DND-41 (cell line): ENCODE results near the gene FXYD3.
A peak's percentile ranks its signal among the peaks of the same experiment; 100 is the strongest.

Source experiments
- ATAC-seq: fragments of 200-7000 bp; cut with Tn5 transposase; 3 replicates; pipeline ENCODE4 v1.9.1; 2021; ENCODE audit warnings: low read depth; ENCODE audit not compliant: insufficient read depth
- DNase-seq: peaks from one replicate; pipeline ENCODE4 v3.0.0-alpha.2; 2020
- H2AFZ ChIP-seq: 2 replicates; pipeline ENCODE4 v1.6.0; 2012; ENCODE audit warnings: low read depth, low read length
- H3K27ac ChIP-seq: 2 replicates; pipeline ENCODE4 v1.5.1; 2012; ENCODE audit warnings: low read length, inconsistent platforms
- H3K27me3 ChIP-seq: fragments of 200-600 bp; sonication (generic); 2 replicates; pipeline ENCODE4 v1.6.0; 2012; ENCODE audit warnings: low read length, mild to moderate bottlenecking, inconsistent platforms; ENCODE audit not compliant: insufficient read depth, poor library complexity
- H3K36me3 ChIP-seq: 2 replicates; pipeline ENCODE4 v1.5.1; 2012; ENCODE audit warnings: low read length, inconsistent platforms; ENCODE audit not compliant: insufficient read depth
- H3K4me1 ChIP-seq: 2 replicates; pipeline ENCODE4 v1.5.1; 2012; ENCODE audit warnings: mild to moderate bottlenecking, low read length; ENCODE audit not compliant: insufficient read depth
- H3K4me2 ChIP-seq: 2 replicates; pipeline ENCODE4 v1.6.0; 2012; ENCODE audit warnings: mild to moderate bottlenecking, moderate library complexity, low read length, inconsistent platforms; ENCODE audit not compliant: insufficient read depth
- H3K4me3 ChIP-seq, 2 experiments: fragments of 200-600 bp in 1 of 2; shearing (Covaris generic) in 1 of 2; 2 replicates each; pipeline ENCODE4 v1.5.1; 2012 to 2016; ENCODE audit warnings: inconsistent platforms in 2 of 2, low read length in 2 of 2, mild to moderate bottlenecking in 2 of 2, low read depth in 1 of 2, moderate library complexity in 1 of 2
- H3K79me2 ChIP-seq: 2 replicates; pipeline ENCODE4 v1.6.0; 2012; ENCODE audit warnings: low read length, inconsistent platforms; ENCODE audit not compliant: insufficient read depth
- H3K9ac ChIP-seq: 2 replicates; pipeline ENCODE4 v1.6.0; 2012; ENCODE audit warnings: low read depth, mild to moderate bottlenecking, inconsistent platforms, low read length, moderate library complexity
- H3K9me3 ChIP-seq: 2 replicates; pipeline ENCODE4 v1.5.1; 2012; ENCODE audit warnings: low read length, moderate library complexity, mild to moderate bottlenecking, inconsistent platforms; ENCODE audit not compliant: insufficient read depth, severe bottlenecking
- H4K20me1 ChIP-seq: 2 replicates; pipeline ENCODE4 v1.6.0; 2012; ENCODE audit warnings: low read length; ENCODE audit not compliant: insufficient read depth
- EZH2 ChIP-seq: IDR thresholded peaks from 3 replicates; pipeline ENCODE4 v1.6.1; 2012; ENCODE audit warnings: borderline replicate concordance, low read depth, mild to moderate bottlenecking, moderate library complexity, low read length, inconsistent platforms; ENCODE audit not compliant: severe bottlenecking
- TF ChIP-seq, protein P1 (sequence below): IDR thresholded peaks from 2 replicates; pipeline ENCODE4 v1.5.1; 2012; ENCODE audit warnings: borderline replicate concordance, low read length, moderate library complexity, mild to moderate bottlenecking; ENCODE audit not compliant: poor library complexity, severe bottlenecking; ENCODE audit errors: extremely low read depth

The FXYD3 gene

DNA sequence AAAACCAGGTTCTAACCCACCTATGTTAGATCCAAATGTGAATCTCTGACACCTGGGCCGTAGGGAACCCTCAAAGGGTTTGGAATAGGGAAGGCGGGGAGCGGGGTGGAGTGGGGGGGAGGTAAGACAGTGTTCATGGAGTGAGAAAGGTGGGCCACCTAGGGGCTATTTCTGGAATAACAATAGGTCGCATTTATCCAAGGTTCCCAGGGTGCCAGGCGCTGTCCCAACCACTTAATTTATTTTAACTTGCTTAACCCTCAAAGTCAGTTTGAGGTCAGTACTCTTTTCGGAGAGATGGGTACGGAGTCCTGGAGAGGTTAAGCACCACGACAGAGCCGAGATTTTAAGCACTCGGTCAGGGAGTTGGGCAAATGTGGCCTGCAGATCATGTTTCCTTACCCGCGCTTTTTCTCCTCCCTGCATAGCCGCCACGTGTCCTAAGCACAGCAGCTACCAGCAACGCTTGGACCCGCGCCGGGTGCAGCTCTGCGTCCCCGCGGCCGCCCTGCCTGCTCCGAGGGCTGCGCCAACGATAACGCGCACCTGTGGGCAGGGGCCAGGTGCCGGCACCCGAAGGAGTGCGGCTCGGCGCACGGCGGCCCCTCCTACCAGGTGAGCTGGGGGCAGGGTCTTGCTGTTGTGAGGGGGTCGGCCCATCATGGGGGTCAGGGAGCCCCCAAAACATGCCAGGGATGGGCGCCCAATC lies 25.0 kb upstream of the FXYD3 start:
- Histone ChIP-seq H3K27me3 (no peaks in the 10 kb centered on the region), H3K27ac (no peak overlapping the region), H3K4me3 (no peak overlapping the region)

DNA sequence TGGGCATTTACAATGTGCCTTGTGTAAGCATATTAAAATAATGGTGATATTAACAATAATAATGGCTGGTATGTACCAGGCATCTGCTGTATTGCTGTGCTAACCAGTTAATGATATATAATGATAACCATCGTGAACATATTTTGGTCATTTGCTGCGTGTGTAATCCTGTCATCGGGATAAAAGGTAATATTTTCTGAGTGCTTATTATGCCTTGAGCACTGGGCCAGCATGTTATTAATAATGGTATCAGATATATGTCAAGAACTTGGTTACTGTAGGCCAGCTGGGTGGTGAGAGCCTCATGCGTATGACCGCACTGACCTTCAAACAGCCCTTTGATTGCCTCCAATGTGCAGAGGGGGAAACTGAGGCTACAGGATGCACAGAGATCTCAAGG lies 22.2 kb upstream of the FXYD3 start:
- no peaks in the 10 kb centered on the region for H3K4me1 ChIP-seq
- no peak overlapping the region for H3K27ac ChIP-seq
- H3K27me3 ChIP-seq, result no peaks in the 10 kb centered on the region
- no peak overlapping the region for H3K9ac ChIP-seq
- H3K36me3 ChIP-seq, result no peaks in the 10 kb centered on the region
- H4K20me1 ChIP-seq, result no peaks in the 10 kb centered on the region
- no peak for ATAC-seq
- H3K4me3 ChIP-seq, result no peak overlapping the region
- H3K9me3 ChIP-seq, result no peaks in the 10 kb centered on the region
- H3K79me2 ChIP-seq, result no peaks in the 10 kb centered on the region
- TF ChIP-seq, protein P1, sequence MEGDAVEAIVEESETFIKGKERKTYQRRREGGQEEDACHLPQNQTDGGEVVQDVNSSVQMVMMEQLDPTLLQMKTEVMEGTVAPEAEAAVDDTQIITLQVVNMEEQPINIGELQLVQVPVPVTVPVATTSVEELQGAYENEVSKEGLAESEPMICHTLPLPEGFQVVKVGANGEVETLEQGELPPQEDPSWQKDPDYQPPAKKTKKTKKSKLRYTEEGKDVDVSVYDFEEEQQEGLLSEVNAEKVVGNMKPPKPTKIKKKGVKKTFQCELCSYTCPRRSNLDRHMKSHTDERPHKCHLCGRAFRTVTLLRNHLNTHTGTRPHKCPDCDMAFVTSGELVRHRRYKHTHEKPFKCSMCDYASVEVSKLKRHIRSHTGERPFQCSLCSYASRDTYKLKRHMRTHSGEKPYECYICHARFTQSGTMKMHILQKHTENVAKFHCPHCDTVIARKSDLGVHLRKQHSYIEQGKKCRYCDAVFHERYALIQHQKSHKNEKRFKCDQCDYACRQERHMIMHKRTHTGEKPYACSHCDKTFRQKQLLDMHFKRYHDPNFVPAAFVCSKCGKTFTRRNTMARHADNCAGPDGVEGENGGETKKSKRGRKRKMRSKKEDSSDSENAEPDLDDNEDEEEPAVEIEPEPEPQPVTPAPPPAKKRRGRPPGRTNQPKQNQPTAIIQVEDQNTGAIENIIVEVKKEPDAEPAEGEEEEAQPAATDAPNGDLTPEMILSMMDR, result no peak
- no peak for TF ChIP-seq EZH2
- no peak for DNase-seq
- no peak overlapping the region for H3K4me2 ChIP-seq
- no peak overlapping the region for H2AFZ ChIP-seq

More for the DNA sequence above, 25.0 kb upstream of the FXYD3 start:
- H3K4me2 ChIP-seq, result no peak overlapping the region
- H4K20me1 ChIP-seq, result no peaks in the 10 kb centered on the region
- no peaks in the 10 kb centered on the region for H3K9me3 ChIP-seq
- no peak overlapping the region for H2AFZ ChIP-seq
- H3K4me1 ChIP-seq, result no peaks in the 10 kb centered on the region
- H3K9ac ChIP-seq, result no peak overlapping the region
- TF ChIP-seq, protein P1, result peak; percentile 57
- TF ChIP-seq EZH2, result no peak
- DNase-seq (peak; percentile 38), ATAC-seq (peak; percentile 69; the same call in 2 of the 3 replicates)
- H3K36me3 ChIP-seq, result no peaks in the 10 kb centered on the region
- no peaks in the 10 kb centered on the region for H3K79me2 ChIP-seq

DNA sequence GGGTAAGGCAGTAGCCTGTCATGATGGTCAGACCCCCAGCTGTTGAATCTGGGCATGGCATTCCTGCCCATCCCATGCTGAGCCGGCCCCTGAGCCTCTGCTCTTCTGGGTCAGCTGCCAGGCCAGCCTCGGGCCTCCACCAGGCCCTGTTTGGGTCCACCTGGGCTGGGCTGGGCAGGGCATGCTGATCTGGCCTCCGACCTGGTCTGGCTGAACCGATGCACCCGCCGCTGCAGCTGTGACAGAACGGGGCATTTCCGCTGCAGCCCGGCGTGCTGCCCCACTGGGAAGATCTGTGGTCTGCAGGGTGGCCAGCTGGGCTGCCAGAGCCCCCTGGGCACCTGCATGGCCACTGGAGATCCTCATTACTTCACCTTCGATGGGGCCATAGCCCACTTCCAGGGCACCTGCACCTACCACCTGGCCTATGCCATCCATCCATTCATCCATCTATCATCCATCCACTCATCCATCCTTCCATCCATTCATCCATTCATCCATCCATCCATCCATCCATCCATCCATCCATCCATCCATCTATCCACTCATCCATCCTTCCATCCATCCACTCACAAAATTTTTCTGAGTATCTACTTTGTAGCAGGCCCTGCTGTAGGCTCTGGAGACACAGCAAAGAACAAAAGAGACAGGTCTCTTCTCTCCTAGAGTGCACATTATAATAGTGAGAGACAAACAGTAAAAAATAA lies 21.5 kb upstream of the FXYD3 start:
- no peaks in the 10 kb centered on the region for H3K9me3 ChIP-seq
- no peak for DNase-seq
- H3K4me2 ChIP-seq, result no peak overlapping the region
- H3K4me3 ChIP-seq, result no peak overlapping the region
- H4K20me1 ChIP-seq, result no peaks in the 10 kb centered on the region
- no peak overlapping the region for H3K9ac ChIP-seq
- ATAC-seq, result no peak
- TF ChIP-seq, protein P1, result no peak
- TF ChIP-seq EZH2, result no peak
- no peaks in the 10 kb centered on the region for H3K36me3 ChIP-seq
- no peaks in the 10 kb centered on the region for H3K79me2 ChIP-seq
- no peaks in the 10 kb centered on the region for H3K27me3 ChIP-seq
- H2AFZ ChIP-seq, result no peak overlapping the region
- no peak overlapping the region for H3K27ac ChIP-seq
- no peaks in the 10 kb centered on the region for H3K4me1 ChIP-seq
